ENCODE results near the gene PROM2. TPM values are rescaled to one million over a fixed set of nuclear protein-coding genes. Genes with fewer than 3 reads are reported as not detected.
"Not testable (repeated sequence)": the region's sequence is repeated elsewhere in the genome, so short reads cannot be mapped to it uniquely, and the experiment has no call there.

Gene PROM2
- total RNA-seq, result 0.39 TPM
- long read RNA-seq, partial matches to known transcripts, result 0 of 1 reads
- long read RNA-seq, other reads (novel, unspliced or antisense), result 1 of 1 reads

GRCh38 chr2:95274291-95275150 is at the start of gene PROM2:
TSS of gene PROM2 (plus strand) at chr2:95274449. CDS start at chr2:95274586, 137 bp downstream.
- DNase-seq (ENCODE audit: low spot score), result peak; percentile 87

- no peak for DNase-seq (ENCODE audit: low spot score)
Observed at GRCh38 chr2:95225658-95226057, 48.6 kb upstream of the PROM2 start.

- no peak for DNase-seq (ENCODE audit: low spot score)
Observed at GRCh38 chr2:95231723-95232122, 42.5 kb upstream of the PROM2 start.

GRCh38 chr2:95232232-95232631 is 42.0 kb upstream of the PROM2 start:
- no peak for DNase-seq (ENCODE audit: low spot score)

- no peak for DNase-seq (ENCODE audit: low spot score)
Observed at GRCh38 chr2:95234286-95234785, 39.9 kb upstream of the PROM2 start.

GRCh38 chr2:95234816-95235215 is 39.4 kb upstream of the PROM2 start:
- DNase-seq (ENCODE audit: low spot score), result no peak

- DNase-seq (ENCODE audit: low spot score), result no peak
Observed at GRCh38 chr2:95238131-95238530, 36.1 kb upstream of the PROM2 start.

- no peak for DNase-seq (ENCODE audit: low spot score)
Observed at GRCh38 chr2:95240091-95240490, 34.2 kb upstream of the PROM2 start.

GRCh38 chr2:95240556-95240955 is 33.7 kb upstream of the PROM2 start:
- DNase-seq (ENCODE audit: low spot score), result no peak

GRCh38 chr2:95242084-95242483 is 32.2 kb upstream of the PROM2 start:
- not testable (repeated sequence) for DNase-seq (ENCODE audit: low spot score)

- no peak for DNase-seq (ENCODE audit: low spot score)
Observed at GRCh38 chr2:95258271-95258670, 16.0 kb upstream of the PROM2 start.

- DNase-seq (ENCODE audit: low spot score), result no peak
Observed at GRCh38 chr2:95260028-95261023, 13.9 kb upstream of the PROM2 start.

- DNase-seq (ENCODE audit: low spot score), result no peak
Observed at GRCh38 chr2:95261602-95262001, 12.6 kb upstream of the PROM2 start.

GRCh38 chr2:95262896-95263542 is 11.2 kb upstream of the PROM2 start:
- DNase-seq (ENCODE audit: low spot score), result no peak

- DNase-seq (ENCODE audit: low spot score), result no peak
Observed at GRCh38 chr2:95264624-95265023, 9.6 kb upstream of the PROM2 start.

- DNase-seq (ENCODE audit: low spot score), result no peak
Observed at GRCh38 chr2:95265182-95265581, 9.1 kb upstream of the PROM2 start.

- DNase-seq (ENCODE audit: low spot score), result no peak
Observed at GRCh38 chr2:95266781-95267430, 7.3 kb upstream of the PROM2 start.

GRCh38 chr2:95267458-95268210 is 6.6 kb upstream of the PROM2 start:
- DNase-seq (ENCODE audit: low spot score), result peak; percentile 73

- DNase-seq (ENCODE audit: low spot score), result peak; percentile 72
Observed at GRCh38 chr2:95268211-95269035, 5.8 kb upstream of the PROM2 start.

All from mesenteric fat pad (tissue), 1 donor.